ENCODE measurements around the gene FGF14. TPM values are rescaled to one million over a fixed set of nuclear protein-coding genes. Genes with fewer than 3 reads are reported as not detected.
"Not testable (repeated sequence)": the region's sequence is repeated elsewhere in the genome, so short reads cannot be mapped to it uniquely, and the experiment has no call there.

Gene FGF14
- total RNA-seq, 5 donors from 2014 or later (not counting 1 experiment from before 2014, with no cell fraction given): 0.03 TPM; not detected in 3

DNA sequence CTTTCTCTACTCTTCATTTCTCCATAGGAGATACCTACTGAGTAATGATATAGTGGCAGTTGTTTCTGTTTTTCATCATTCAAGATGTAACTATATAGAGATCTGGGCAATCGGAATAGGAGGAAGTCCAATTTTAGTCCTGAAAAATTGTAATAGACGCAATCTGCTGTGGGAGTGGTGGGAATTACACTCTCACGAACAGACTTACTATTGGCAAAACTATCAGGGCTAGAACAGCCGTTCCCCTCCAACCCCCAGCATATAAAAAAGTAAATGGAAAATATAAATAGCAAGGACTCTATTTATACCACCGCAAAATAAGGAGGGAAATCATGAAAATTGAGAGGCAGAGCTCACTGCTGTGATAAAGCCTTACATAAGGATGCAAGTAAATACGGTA, 330.1 kb downstream of the FGF14 start:
- Histone ChIP-seq H3K36me3 (ENCODE audit: control insufficient read depth in 2 of 2, extremely low read depth in 1 of 2, insufficient read depth in 1 of 2, low read length in 1 of 2) (no peaks in the 10 kb centered on the region), H3K9me3 (no peaks in the 10 kb centered on the region), H3K4me1 (ENCODE audit: control insufficient read depth in 1 of 2, extremely low read depth in 1 of 2, insufficient read depth in 2 of 2, low read length in 2 of 2) (no peaks in the 10 kb centered on the region), H3K27ac (ENCODE audit: low read length) (no peak overlapping the region), H3K4me3 (ENCODE audit: control insufficient read depth in 1 of 2, extremely low read depth in 1 of 2, low read length in 1 of 2) (no peak overlapping the region), H3K27me3 (replicated peaks in 1 of 2; ENCODE audit: control insufficient read depth in 2 of 2, extremely low read depth in 1 of 2, insufficient read depth in 2 of 2, low read length in 1 of 2) (no peaks in the 10 kb centered on the region)
- DNase-seq: no peak
- POLR2A ChIA-PET: no interaction called here
- no peak overlapping the region for H3K27ac Mint-ChIP-seq
- H3K27me3 Mint-ChIP-seq: peaks cover 0 to 2% of the 10 kb centered on the region in 2 donors
- H3K9me3 Mint-ChIP-seq: peaks cover 0 to 5% (median 0%) of the 10 kb centered on the region in 3 donors
- no peaks in the 10 kb centered on the region for H3K4me1 Mint-ChIP-seq
- CTCF ChIA-PET: no interaction called here
- ATAC-seq (replicated peaks in 1 of 4): no peak
- no peaks in the 10 kb centered on the region for H3K36me3 Mint-ChIP-seq
- 90% methylated on average over 1 of the region's 6 CpGs for WGBS (ENCODE audit: insufficient coverage)
- H3K4me3 Mint-ChIP-seq: no peak overlapping the region

DNA sequence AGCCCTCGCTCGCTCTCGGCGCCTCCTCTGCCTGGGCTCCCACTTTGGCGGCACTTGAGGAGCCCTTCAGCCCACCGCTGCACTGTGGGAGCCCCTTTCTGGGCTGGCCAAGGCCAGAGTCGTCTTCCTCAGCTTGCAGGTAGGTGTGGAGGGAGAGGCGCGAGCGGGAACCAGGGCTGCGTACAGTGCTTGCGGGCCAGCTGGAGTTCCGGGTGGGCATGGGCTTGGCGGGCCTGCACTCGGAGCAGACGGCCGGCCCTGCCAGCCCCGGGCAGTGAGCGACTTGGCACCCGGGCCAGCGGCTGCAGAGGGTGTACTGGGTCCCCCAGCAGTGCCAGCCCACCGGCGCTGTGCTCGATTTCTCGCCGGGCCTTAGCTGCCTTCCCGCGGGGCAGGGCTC, 333.5 kb downstream of the FGF14 start:
- DNase-seq; H3K4me3 Mint-ChIP-seq; ATAC-seq (replicated peaks in 1 of 4); H3K36me3 ChIP-seq (ENCODE audit: control insufficient read depth in 2 of 2, extremely low read depth in 1 of 2, insufficient read depth in 1 of 2, low read length in 1 of 2); H3K4me1 Mint-ChIP-seq; H3K27ac ChIP-seq (ENCODE audit: low read length); H3K4me3 ChIP-seq (ENCODE audit: control insufficient read depth in 1 of 2, extremely low read depth in 1 of 2, low read length in 1 of 2); H3K27ac Mint-ChIP-seq; POLR2A ChIA-PET; H3K9me3 Mint-ChIP-seq; CTCF ChIA-PET; H3K36me3 Mint-ChIP-seq; H3K4me1 ChIP-seq (ENCODE audit: control insufficient read depth in 1 of 2, extremely low read depth in 1 of 2, insufficient read depth in 2 of 2, low read length in 2 of 2); H3K27me3 ChIP-seq (replicated peaks in 1 of 2; ENCODE audit: control insufficient read depth in 2 of 2, extremely low read depth in 1 of 2, insufficient read depth in 2 of 2, low read length in 1 of 2); H3K27me3 Mint-ChIP-seq; H3K9me3 ChIP-seq: not testable (repeated sequence)
- 92% methylated on average over 9 of the region's 28 CpGs for WGBS (ENCODE audit: insufficient coverage)

DNA sequence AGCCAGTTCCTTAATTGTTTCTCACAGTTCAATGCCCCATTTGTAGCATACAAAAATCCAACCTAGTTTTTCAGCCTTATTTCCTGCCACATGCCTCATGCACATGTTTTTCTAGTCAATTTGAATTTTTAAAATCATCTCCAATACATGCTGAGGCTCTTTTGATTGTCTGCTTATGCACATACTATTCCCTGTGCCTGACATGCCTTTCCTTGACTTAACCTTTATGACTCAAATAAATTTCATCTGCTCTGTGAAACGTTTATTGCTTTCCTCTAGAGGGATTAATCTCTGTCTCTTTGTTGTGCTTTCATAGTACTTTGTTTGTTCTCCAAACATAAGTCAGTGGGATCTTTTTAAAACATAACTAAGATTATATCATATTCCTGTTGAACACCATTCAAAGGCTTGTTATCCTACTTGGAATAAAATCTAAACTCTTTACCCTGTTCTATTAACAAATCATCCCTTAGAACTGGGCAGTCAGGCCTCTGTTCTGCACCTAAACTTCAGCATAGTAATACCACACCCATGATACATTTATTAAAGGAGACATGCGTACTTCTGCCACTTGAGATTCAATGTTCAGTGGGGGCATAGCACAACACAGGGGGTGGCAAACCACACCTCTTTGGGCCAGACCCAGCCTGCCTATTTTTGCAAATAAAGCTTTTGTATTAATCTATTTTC, 346.6 kb downstream of the FGF14 start:
- Histone ChIP-seq H3K36me3 (ENCODE audit: control insufficient read depth in 2 of 2, extremely low read depth in 1 of 2, insufficient read depth in 1 of 2, low read length in 1 of 2) (no peaks in the 10 kb centered on the region), H3K4me3 (ENCODE audit: control insufficient read depth in 1 of 2, extremely low read depth in 1 of 2, low read length in 1 of 2) (no peak overlapping the region), H3K9me3 (peaks cover 3% of the 10 kb centered on the region), H3K27ac (ENCODE audit: low read length) (no peak overlapping the region), H3K4me1 (ENCODE audit: control insufficient read depth in 1 of 2, extremely low read depth in 1 of 2, insufficient read depth in 2 of 2, low read length in 2 of 2) (no peaks in the 10 kb centered on the region), H3K27me3 (replicated peaks in 1 of 2; ENCODE audit: control insufficient read depth in 2 of 2, extremely low read depth in 1 of 2, insufficient read depth in 2 of 2, low read length in 1 of 2) (no peaks in the 10 kb centered on the region)
- ATAC-seq (replicated peaks in 1 of 4) (no peak), DNase-seq (no peak)
- Mint-ChIP-seq H3K36me3 (no peaks in the 10 kb centered on the region), H3K4me1 (no peaks in the 10 kb centered on the region), H3K9me3 (peaks cover 11 to 37% (median 28%) of the 10 kb centered on the region in 3 donors), H3K4me3 (no peak overlapping the region), H3K27ac (no peak overlapping the region), H3K27me3 (no peaks in the 10 kb centered on the region)
- WGBS (ENCODE audit: insufficient coverage): no CpG with 5 or more reads among the region's 2 CpGs
- ChIA-PET POLR2A (no interaction called here), CTCF (no interaction called here)

DNA sequence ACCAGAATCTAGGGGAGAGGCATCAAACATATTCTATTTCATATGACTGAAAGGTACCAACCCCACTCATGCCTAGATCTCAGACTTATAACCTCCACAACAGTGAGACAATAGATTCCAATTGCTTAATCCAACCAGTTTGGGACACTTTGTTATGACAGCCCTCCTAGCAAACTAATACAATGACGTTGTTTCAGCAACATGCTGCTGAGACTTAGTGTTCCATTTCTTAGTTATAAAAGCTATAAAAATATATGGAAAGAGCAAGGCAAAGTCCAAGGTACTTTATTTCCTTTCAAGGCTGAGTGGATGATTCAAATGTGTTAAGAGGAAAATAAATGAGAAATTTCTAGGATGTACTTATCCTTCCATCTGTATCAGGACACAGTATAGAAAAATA, 352.0 kb downstream of the FGF14 start:
- no CpG with 5 or more reads among the region's 1 CpG for WGBS (ENCODE audit: insufficient coverage)
- no peaks in the 10 kb centered on the region for H3K4me1 Mint-ChIP-seq
- H3K27me3 Mint-ChIP-seq: no peaks in the 10 kb centered on the region
- no peak for ATAC-seq (replicated peaks in 1 of 4)
- H3K9me3 ChIP-seq: peaks cover 3% of the 10 kb centered on the region
- peaks cover 11 to 37% (median 28%) of the 10 kb centered on the region in 3 donors for H3K9me3 Mint-ChIP-seq
- H3K27me3 ChIP-seq (replicated peaks in 1 of 2; ENCODE audit: control insufficient read depth in 2 of 2, extremely low read depth in 1 of 2, insufficient read depth in 2 of 2, low read length in 1 of 2): no peaks in the 10 kb centered on the region
- no peaks in the 10 kb centered on the region for H3K4me1 ChIP-seq (ENCODE audit: control insufficient read depth in 1 of 2, extremely low read depth in 1 of 2, insufficient read depth in 2 of 2, low read length in 2 of 2)
- H3K27ac ChIP-seq (ENCODE audit: low read length): no peak overlapping the region
- POLR2A ChIA-PET: no interaction called here
- no peak for DNase-seq
- H3K36me3 Mint-ChIP-seq: no peaks in the 10 kb centered on the region
- no peak overlapping the region for H3K27ac Mint-ChIP-seq
- H3K4me3 Mint-ChIP-seq: no peak overlapping the region
- H3K36me3 ChIP-seq (ENCODE audit: control insufficient read depth in 2 of 2, extremely low read depth in 1 of 2, insufficient read depth in 1 of 2, low read length in 1 of 2): no peaks in the 10 kb centered on the region
- H3K4me3 ChIP-seq (ENCODE audit: control insufficient read depth in 1 of 2, extremely low read depth in 1 of 2, low read length in 1 of 2): no peak overlapping the region
- CTCF ChIA-PET: no interaction called here

DNA sequence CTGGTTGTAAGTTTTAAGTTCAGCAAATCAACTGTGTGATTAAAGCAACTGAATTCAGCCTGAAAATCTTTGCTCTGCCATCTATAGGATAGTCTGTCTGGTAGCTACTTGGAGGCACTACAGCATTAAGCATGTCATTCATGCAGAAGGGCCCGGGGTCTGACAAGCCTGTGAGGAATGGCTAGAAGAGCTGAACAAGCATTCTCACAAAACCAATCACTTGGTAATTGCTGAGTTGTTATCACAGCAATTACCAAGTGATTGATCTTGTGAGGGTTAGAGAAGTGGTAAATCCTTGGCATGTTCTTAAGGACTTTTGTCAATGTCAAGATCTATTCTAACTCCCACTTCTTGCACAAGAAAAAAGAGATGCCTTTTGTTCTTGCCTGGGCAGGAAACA, 356.1 kb downstream of the FGF14 start:
- ChIA-PET CTCF (no interaction called here), POLR2A (no interaction called here)
- Histone ChIP-seq H3K4me3 (ENCODE audit: control insufficient read depth in 1 of 2, extremely low read depth in 1 of 2, low read length in 1 of 2) (no peak overlapping the region), H3K4me1 (ENCODE audit: control insufficient read depth in 1 of 2, extremely low read depth in 1 of 2, insufficient read depth in 2 of 2, low read length in 2 of 2) (no peaks in the 10 kb centered on the region), H3K27me3 (replicated peaks in 1 of 2; ENCODE audit: control insufficient read depth in 2 of 2, extremely low read depth in 1 of 2, insufficient read depth in 2 of 2, low read length in 1 of 2) (no peaks in the 10 kb centered on the region), H3K9me3 (no peaks in the 10 kb centered on the region), H3K27ac (ENCODE audit: low read length) (no peak overlapping the region), H3K36me3 (ENCODE audit: control insufficient read depth in 2 of 2, extremely low read depth in 1 of 2, insufficient read depth in 1 of 2, low read length in 1 of 2) (no peaks in the 10 kb centered on the region)
- no peak for ATAC-seq (replicated peaks in 1 of 4)
- H3K27me3 Mint-ChIP-seq: no peaks in the 10 kb centered on the region
- no peak overlapping the region for H3K27ac Mint-ChIP-seq
- WGBS (ENCODE audit: insufficient coverage): no CpG with 5 or more reads among the region's 1 CpG
- no peaks in the 10 kb centered on the region for H3K4me1 Mint-ChIP-seq
- DNase-seq: no peak
- H3K36me3 Mint-ChIP-seq: no peaks in the 10 kb centered on the region
- H3K9me3 Mint-ChIP-seq: peaks cover 3 to 9% (median 9%) of the 10 kb centered on the region in 3 donors
- no peak overlapping the region for H3K4me3 Mint-ChIP-seq

DNA sequence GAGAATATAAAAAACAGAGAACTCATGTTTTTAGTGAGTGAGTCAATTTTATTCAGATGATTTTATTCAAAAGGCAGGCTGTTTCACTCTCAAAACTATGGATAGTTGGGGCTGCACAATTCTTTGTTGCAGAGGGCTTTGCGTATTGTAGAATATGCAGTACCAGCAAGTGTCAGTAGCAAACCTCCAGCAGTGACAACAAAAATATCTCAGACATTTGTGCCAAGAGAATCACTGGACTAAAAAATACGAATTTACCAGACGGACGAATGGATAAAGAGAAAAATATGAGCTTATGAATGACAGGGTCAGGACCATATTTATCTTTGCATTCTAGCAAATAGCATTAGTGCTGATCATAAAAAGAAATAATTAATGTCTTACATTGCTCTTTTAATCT, 359.1 kb downstream of the FGF14 start:
- no peak overlapping the region for H3K27ac Mint-ChIP-seq
- no peak overlapping the region for H3K4me3 ChIP-seq (ENCODE audit: control insufficient read depth in 1 of 2, extremely low read depth in 1 of 2, low read length in 1 of 2)
- H3K4me3 Mint-ChIP-seq: no peak overlapping the region
- H3K27ac ChIP-seq (ENCODE audit: low read length): no peak overlapping the region
- ChIA-PET CTCF (no interaction called here), POLR2A (no interaction called here)
- no peaks in the 10 kb centered on the region for H3K4me1 Mint-ChIP-seq
- H3K36me3 Mint-ChIP-seq: no peaks in the 10 kb centered on the region
- H3K9me3 ChIP-seq: no peaks in the 10 kb centered on the region
- no peak for DNase-seq
- no CpG with 5 or more reads among the region's 4 CpGs for WGBS (ENCODE audit: insufficient coverage)
- no peaks in the 10 kb centered on the region for H3K27me3 ChIP-seq (replicated peaks in 1 of 2; ENCODE audit: control insufficient read depth in 2 of 2, extremely low read depth in 1 of 2, insufficient read depth in 2 of 2, low read length in 1 of 2)
- no peak for ATAC-seq (replicated peaks in 1 of 4)
- no peaks in the 10 kb centered on the region for H3K4me1 ChIP-seq (ENCODE audit: control insufficient read depth in 1 of 2, extremely low read depth in 1 of 2, insufficient read depth in 2 of 2, low read length in 2 of 2)
- H3K36me3 ChIP-seq (ENCODE audit: control insufficient read depth in 2 of 2, extremely low read depth in 1 of 2, insufficient read depth in 1 of 2, low read length in 1 of 2): no peaks in the 10 kb centered on the region
- no peaks in the 10 kb centered on the region for H3K27me3 Mint-ChIP-seq
- H3K9me3 Mint-ChIP-seq: peaks cover 0 to 4% (median 0%) of the 10 kb centered on the region in 3 donors

DNA sequence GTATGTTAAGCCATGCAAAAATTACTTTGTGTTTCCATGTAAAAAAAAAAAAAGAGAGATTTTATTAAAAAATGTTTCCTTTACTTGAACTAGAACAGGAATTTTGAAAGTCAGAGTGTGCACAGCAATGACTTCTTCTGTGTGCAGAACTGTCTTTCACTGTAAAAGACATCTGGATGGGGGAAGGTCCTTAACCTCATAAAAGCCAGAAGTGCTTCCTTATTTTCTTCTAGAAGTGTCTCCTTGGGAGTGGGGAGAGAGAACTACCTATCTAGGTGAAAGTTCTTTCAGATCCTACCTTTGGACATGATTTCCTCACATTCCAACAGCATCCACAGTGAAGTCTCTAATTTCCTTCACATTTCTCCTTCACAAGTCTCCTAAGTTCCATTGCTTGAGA, 360.3 kb downstream of the FGF14 start:
- ATAC-seq (replicated peaks in 1 of 4): no peak
- no peak overlapping the region for H3K27ac Mint-ChIP-seq
- no peak for DNase-seq
- H3K36me3 Mint-ChIP-seq: no peaks in the 10 kb centered on the region
- H3K27me3 Mint-ChIP-seq: no peaks in the 10 kb centered on the region
- peaks cover 0 to 4% (median 0%) of the 10 kb centered on the region in 3 donors for H3K9me3 Mint-ChIP-seq
- POLR2A ChIA-PET: no interaction called here
- Histone ChIP-seq H3K4me3 (ENCODE audit: control insufficient read depth in 1 of 2, extremely low read depth in 1 of 2, low read length in 1 of 2) (no peak overlapping the region), H3K36me3 (ENCODE audit: control insufficient read depth in 2 of 2, extremely low read depth in 1 of 2, insufficient read depth in 1 of 2, low read length in 1 of 2) (no peaks in the 10 kb centered on the region), H3K27ac (ENCODE audit: low read length) (no peak overlapping the region), H3K9me3 (no peaks in the 10 kb centered on the region), H3K27me3 (replicated peaks in 1 of 2; ENCODE audit: control insufficient read depth in 2 of 2, extremely low read depth in 1 of 2, insufficient read depth in 2 of 2, low read length in 1 of 2) (no peaks in the 10 kb centered on the region), H3K4me1 (ENCODE audit: control insufficient read depth in 1 of 2, extremely low read depth in 1 of 2, insufficient read depth in 2 of 2, low read length in 2 of 2) (no peaks in the 10 kb centered on the region)
- no peaks in the 10 kb centered on the region for H3K4me1 Mint-ChIP-seq
- H3K4me3 Mint-ChIP-seq: no peak overlapping the region
- CTCF ChIA-PET: interaction anchor here in 1 of 2 donors (0.6 kb wide), 1 partner anchor 91 kb away, joined by 3 read pairs; no protein-coding TSS in a partner anchor
